SU-DHL-6 (cell line): ENCODE results near the gene NKAIN1.

Experiments used
- EZH2phosphoT487 ChIP-seq: fragments of 200-600 bp; sonication (generic), shearing (Covaris generic); conservative IDR thresholded peaks from 2 replicates; pipeline ENCODE4 v1.6.1; 2018; ENCODE audit warnings: mild to moderate bottlenecking, antibody characterized with exemption, low read length, moderate library complexity, mixed read lengths
- TF ChIP-seq, protein P1 (sequence below): fragments of 200-600 bp; sonication (generic); IDR thresholded peaks from one replicate; pipeline ENCODE4 v1.5.1; 2017; ENCODE audit warnings: antibody characterized with exemption, mild to moderate bottlenecking, low read length, moderate library complexity; ENCODE audit not compliant: insufficient read depth, poor library complexity, severe bottlenecking

- TF ChIP-seq, protein P1, sequence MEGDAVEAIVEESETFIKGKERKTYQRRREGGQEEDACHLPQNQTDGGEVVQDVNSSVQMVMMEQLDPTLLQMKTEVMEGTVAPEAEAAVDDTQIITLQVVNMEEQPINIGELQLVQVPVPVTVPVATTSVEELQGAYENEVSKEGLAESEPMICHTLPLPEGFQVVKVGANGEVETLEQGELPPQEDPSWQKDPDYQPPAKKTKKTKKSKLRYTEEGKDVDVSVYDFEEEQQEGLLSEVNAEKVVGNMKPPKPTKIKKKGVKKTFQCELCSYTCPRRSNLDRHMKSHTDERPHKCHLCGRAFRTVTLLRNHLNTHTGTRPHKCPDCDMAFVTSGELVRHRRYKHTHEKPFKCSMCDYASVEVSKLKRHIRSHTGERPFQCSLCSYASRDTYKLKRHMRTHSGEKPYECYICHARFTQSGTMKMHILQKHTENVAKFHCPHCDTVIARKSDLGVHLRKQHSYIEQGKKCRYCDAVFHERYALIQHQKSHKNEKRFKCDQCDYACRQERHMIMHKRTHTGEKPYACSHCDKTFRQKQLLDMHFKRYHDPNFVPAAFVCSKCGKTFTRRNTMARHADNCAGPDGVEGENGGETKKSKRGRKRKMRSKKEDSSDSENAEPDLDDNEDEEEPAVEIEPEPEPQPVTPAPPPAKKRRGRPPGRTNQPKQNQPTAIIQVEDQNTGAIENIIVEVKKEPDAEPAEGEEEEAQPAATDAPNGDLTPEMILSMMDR: no peak
- TF ChIP-seq EZH2phosphoT487: no peak
These were observed 18.6 kb downstream of the NKAIN1 start for GRCh38 chr1:31221072-31221471.
